Sigmoid colon (tissue), 7 donors: ENCODE data around the gene FMNL2. TPM values are rescaled to one million over a fixed set of nuclear protein-coding genes. Genes with fewer than 3 reads are reported as not detected.

Experiments used
- DNase-seq: peaks from one replicate; pipeline ENCODE4 v3.0.0-alpha.2; 2019
- H3K27ac ChIP-seq, 4 donors: fragments of 200-600 bp; sonication (generic); one replicate each; pipeline ENCODE4 v1.5.1; 2016 to 2019; ENCODE audit warnings: mild to moderate bottlenecking in 1 of 4
- H3K27me3 ChIP-seq, 3 donors: fragments of 200-600 bp; sonication (generic); one replicate each; pipeline ENCODE4 v1.5.1; 2019; ENCODE audit warnings: mild to moderate bottlenecking in 1 of 3
- H3K36me3 ChIP-seq, 4 donors: fragments of 200-600 bp; sonication (generic); one replicate each; pipeline ENCODE4 v1.5.1; 2016 to 2019
- H3K4me1 ChIP-seq, 4 donors: fragments of 200-600 bp; sonication (generic); one replicate each; pipeline ENCODE4 v1.5.1; 2017 to 2019
- H3K4me3 ChIP-seq, 4 donors: fragments of 200-600 bp; sonication (generic); one replicate each; pipeline ENCODE4 v1.5.1; 2017 to 2019; ENCODE audit warnings: mild to moderate bottlenecking in 2 of 4, moderate library complexity in 1 of 4
- H3K9me3 ChIP-seq, 4 donors: fragments of 200-600 bp in 3 of 4; sonication (generic) in 3 of 4; one replicate each; pipeline versions ENCODE4 v1.5.1 to v1.6.1; 2013 to 2019
- CTCF ChIP-seq, 4 experiments: fragments of 450-650 bp in 3 of 4; fragments of 200-600 bp in 1 of 4; IDR thresholded peaks; one replicate each; pipeline ENCODE4 v1.5.1; 2016 to 2019; ENCODE audit warnings: antibody characterized with exemption in 4 of 4, mild to moderate bottlenecking in 3 of 4, moderate library complexity in 2 of 4
- EP300 ChIP-seq, 4 donors: sonication (generic); formaldehyde crosslinking; IDR thresholded peaks; one replicate each; pipeline ENCODE4 v1.6.1; 2017; ENCODE audit warnings: antibody characterized with exemption in 4 of 4
- POLR2A ChIP-seq, 2 donors: fragments of 450-650 bp; IDR thresholded peaks; one replicate each; pipeline ENCODE4 v1.6.1; 2016; ENCODE audit warnings: antibody characterized with exemption in 2 of 2, mild to moderate bottlenecking in 2 of 2, moderate library complexity in 2 of 2
- POLR2AphosphoS5 ChIP-seq, 4 donors: sonication (generic); formaldehyde crosslinking; IDR thresholded peaks; one replicate each; pipeline ENCODE4 v1.6.1; 2017; ENCODE audit warnings: antibody characterized with exemption in 4 of 4
- WGBS, 2 donors: extraction: QIAGEN DNeasy Blood & Tissue Kit; methylation state at CpG; one replicate each; pipeline ENCODE4 v1.1.7; 2013; 5-methylcytosine and 5-hydroxymethylcytosine counted together
- intact Hi-C: fragments of 100-400 bp; cut with DNase I; formaldehyde crosslinking; loops from one replicate; pipeline ENCODE4 v1.15.1; 2023
- polyA plus RNA-seq, 3 donors: library from polyadenylated mRNA; stranded (reverse); fragments of 200-250 nt; gene quantifications; one replicate each; pipeline ENCODE4 v1.2.3, GENCODE V29; 2013
- total RNA-seq, 4 donors: library from RNA; depleted of rRNA; stranded (reverse); fragments of >200 nt; gene quantifications; one replicate each; pipeline ENCODE4 v1.1.0, GENCODE V29; 2016
- donor health status: healthy with polysubstance abuse.
- donor health status: Bipolar disorder and iron deficiency.
- donor health status: healthy.

FMNL2 gene
- total and polyA plus RNA-seq, 7 donors: 9.4 to 30.5 (median 17.8) TPM

- Histone ChIP-seq H3K27ac (peak overlapping the region; percentile 1 to 57 (median 49)), H3K27me3 (no peaks in the 10 kb centered on the region), H3K9me3 (no peaks in the 10 kb centered on the region), H3K4me3 (no peak overlapping the region), H3K4me1 (peaks cover 0 to 56% (median 48%) of the 10 kb centered on the region in 4 donors), H3K36me3 (no peaks in the 10 kb centered on the region)
- no peak for DNase-seq
- TF ChIP-seq POLR2AphosphoS5 (IDR thresholded peaks at IDR 0.05) (no peak), EP300 (IDR thresholded peaks at IDR 0.05) (no peak), CTCF (IDR thresholded peaks at IDR 0.05) (no peak)
- WGBS, 2 donors: 65 to 72% methylated on average over 4 of the region's 4 CpGs
- intact Hi-C loops: loop anchor here (10.0 kb wide), 1 partner anchor 133 kb away; the partner anchor contains the start of gene FMNL2
Observed at GRCh38 chr2:152467677-152468410, 132.9 kb downstream of the FMNL2 start.

- DNase-seq: no peak
- Histone ChIP-seq H3K9me3 (no peaks in the 10 kb centered on the region), H3K36me3 (no peaks in the 10 kb centered on the region), H3K27ac (peak overlapping the region in 3 of 4 donors; percentile 8 to 42 (median 35)), H3K27me3 (no peaks in the 10 kb centered on the region), H3K4me3 (no peak overlapping the region), H3K4me1 (peaks cover 0 to 56% (median 48%) of the 10 kb centered on the region in 4 donors)
- WGBS, 2 donors: 21 to 34% methylated on average over 8 of the region's 8 CpGs
- intact Hi-C loops: loop anchor here (10.0 kb wide), 1 partner anchor 134 kb away; the partner anchor contains the start of gene FMNL2
- TF ChIP-seq EP300 (IDR thresholded peaks at IDR 0.05) (no peak), POLR2AphosphoS5 (IDR thresholded peaks at IDR 0.05) (no peak), POLR2A (IDR thresholded peaks at IDR 0.05) (no peak), CTCF (IDR thresholded peaks at IDR 0.05) (no peak)
Observed at GRCh38 chr2:152468899-152469692, 134.1 kb downstream of the FMNL2 start.

GRCh38 chr2:152470861-152471854 is 136.2 kb downstream of the FMNL2 start:
- peak overlapping the region in 2 of 4 donors; percentile 23 to 29 for H3K27ac ChIP-seq

More at GRCh38 chr2:152470861-152471854, 136.2 kb downstream of the FMNL2 start:
- Histone ChIP-seq H3K4me1 (peaks cover 0 to 49% (median 42%) of the 10 kb centered on the region in 4 donors), H3K27me3 (no peaks in the 10 kb centered on the region), H3K9me3 (no peaks in the 10 kb centered on the region), H3K36me3 (no peaks in the 10 kb centered on the region), H3K4me3 (no peak overlapping the region)
- TF ChIP-seq EP300 (IDR thresholded peaks at IDR 0.05) (no peak), CTCF (IDR thresholded peaks at IDR 0.05) (no peak), POLR2A (IDR thresholded peaks at IDR 0.05) (no peak), POLR2AphosphoS5 (IDR thresholded peaks at IDR 0.05) (no peak)
- intact Hi-C loops: no loop called here
- DNase-seq: no peak
- WGBS, 2 donors: 44 to 69% methylated on average over 12 of the region's 12 CpGs
